ENCODE measurements around the gene KYNU. TPM values are rescaled to one million over a fixed set of nuclear protein-coding genes. Genes with fewer than 3 reads are reported as not detected.
"Not testable (repeated sequence)": the region's sequence is repeated elsewhere in the genome, so short reads cannot be mapped to it uniquely, and the experiment has no call there.

KYNU gene
- total and polyA plus RNA-seq, 10 of the 15 experiments (the other 5 are each of a cell fraction or from before 2014, with no cell fraction given), result 31.3 to 101 (median 38.3) TPM

DNA sequence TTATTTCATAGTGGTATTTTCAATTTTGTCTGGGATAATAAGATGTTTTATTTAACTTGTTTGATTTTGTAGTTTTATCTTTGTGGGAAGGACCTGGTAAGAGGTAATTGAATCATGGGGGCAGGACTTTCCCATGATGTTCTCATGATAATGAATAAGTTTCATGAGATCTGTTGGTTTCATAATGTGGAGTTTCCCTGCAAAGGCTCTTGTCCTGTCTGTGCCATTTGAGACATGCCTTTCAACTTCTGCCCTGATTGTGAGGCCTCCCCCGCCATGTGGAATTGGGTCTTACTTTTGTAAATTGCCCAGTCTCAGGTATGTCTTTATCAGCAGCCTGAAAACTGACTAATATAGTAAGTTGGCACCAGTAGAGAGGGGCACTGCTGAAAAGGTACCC is 174.0 kb downstream of the KYNU start (continued):
- TF ChIP-seq SIX5 (IDR thresholded peaks at IDR 0.05; ENCODE audit: low read depth, low read length, severe bottlenecking), result no peak

DNA sequence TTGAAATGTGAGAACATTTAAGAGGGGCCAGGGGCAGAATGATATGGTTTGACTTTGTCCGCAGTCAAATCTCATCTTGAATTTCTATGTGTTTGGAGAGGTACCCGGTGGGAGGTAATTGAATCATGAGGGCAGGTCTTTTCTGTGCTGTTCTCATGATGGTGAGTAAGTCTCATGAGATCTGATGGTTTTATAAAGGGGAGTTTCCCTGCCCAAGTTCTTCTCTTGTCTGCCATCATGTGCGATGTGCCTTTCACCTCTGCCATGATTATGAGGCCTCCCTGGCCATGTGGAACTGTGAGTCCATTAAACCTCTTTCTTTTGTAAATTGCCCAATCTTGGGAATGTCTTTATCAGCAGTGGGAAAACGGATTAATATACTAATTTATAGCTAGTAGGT is 176.0 kb downstream of the KYNU start:
- SMC1A ChIA-PET (ENCODE audit: uncharacterized antibody, unreplicated experiment), result interaction anchor here (0.9 kb wide), 1 partner anchor 50 kb away, joined by 3 read pairs; no protein-coding TSS in a partner anchor

DNA sequence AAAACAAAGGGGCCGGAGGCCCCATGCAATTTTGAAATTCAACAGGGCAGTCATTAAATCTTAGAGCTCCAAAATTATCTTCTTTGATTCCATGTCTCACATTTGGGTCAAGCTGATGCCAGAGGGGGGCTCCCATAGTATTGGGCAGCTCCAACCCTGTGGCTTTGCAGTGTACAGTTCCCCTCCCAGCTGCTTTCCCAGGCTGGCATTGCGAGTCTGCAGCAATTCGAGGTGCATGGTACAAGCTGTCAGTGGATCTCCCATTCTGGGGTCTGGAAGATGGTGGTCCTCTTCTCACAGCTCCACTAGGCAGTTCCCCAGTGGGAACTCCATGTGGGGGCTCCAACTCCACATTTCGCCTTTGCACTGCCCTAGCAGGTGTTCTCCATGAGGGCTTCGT is 179.1 kb downstream of the KYNU start:
- TF ChIP-seq CBX5 (IDR thresholded peaks at IDR 0.05; ENCODE audit: low read depth) (no peak), CHD2 (IDR thresholded peaks at IDR 0.05; ENCODE audit: borderline replicate concordance, low read depth, low read length) (no peak), RCOR1 (conservative IDR thresholded peaks at IDR 0.05; ENCODE audit: low read depth, low read length) (no peak), IRF4 (IDR thresholded peaks at IDR 0.05; ENCODE audit: low read depth, low read length) (no peak), BRCA1 (IDR thresholded peaks at IDR 0.05; ENCODE audit: low read depth, low read length) (no peak), TCF12 (IDR thresholded peaks at IDR 0.05; ENCODE audit: low read depth, low read length) (no peak), SMC3 (IDR thresholded peaks at IDR 0.05; ENCODE audit: borderline replicate concordance, low read length) (no peak), TBL1XR1 (IDR thresholded peaks at IDR 0.05; ENCODE audit: low read depth, low read length) (no peak), STAT1 (conservative IDR thresholded peaks at IDR 0.05) (no peak), MYB (IDR thresholded peaks at IDR 0.05; ENCODE audit: borderline replicate concordance, low read depth, low read length) (no peak), TCF7 (IDR thresholded peaks at IDR 0.05; ENCODE audit: borderline replicate concordance) (no peak)
- TF ChIP-seq, protein P1, sequence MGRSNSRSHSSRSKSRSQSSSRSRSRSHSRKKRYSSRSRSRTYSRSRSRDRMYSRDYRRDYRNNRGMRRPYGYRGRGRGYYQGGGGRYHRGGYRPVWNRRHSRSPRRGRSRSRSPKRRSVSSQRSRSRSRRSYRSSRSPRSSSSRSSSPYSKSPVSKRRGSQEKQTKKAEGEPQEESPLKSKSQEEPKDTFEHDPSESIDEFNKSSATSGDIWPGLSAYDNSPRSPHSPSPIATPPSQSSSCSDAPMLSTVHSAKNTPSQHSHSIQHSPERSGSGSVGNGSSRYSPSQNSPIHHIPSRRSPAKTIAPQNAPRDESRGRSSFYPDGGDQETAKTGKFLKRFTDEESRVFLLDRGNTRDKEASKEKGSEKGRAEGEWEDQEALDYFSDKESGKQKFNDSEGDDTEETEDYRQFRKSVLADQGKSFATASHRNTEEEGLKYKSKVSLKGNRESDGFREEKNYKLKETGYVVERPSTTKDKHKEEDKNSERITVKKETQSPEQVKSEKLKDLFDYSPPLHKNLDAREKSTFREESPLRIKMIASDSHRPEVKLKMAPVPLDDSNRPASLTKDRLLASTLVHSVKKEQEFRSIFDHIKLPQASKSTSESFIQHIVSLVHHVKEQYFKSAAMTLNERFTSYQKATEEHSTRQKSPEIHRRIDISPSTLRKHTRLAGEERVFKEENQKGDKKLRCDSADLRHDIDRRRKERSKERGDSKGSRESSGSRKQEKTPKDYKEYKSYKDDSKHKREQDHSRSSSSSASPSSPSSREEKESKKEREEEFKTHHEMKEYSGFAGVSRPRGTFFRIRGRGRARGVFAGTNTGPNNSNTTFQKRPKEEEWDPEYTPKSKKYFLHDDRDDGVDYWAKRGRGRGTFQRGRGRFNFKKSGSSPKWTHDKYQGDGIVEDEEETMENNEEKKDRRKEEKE (IDR thresholded peaks at IDR 0.05), result no peak
- H3K79me2 ChIP-seq (ENCODE audit: control insufficient read depth, insufficient read depth, low read length), result no peaks in the 10 kb centered on the region
- no peaks in the 10 kb centered on the region for H4K20me1 ChIP-seq (ENCODE audit: control insufficient read depth, insufficient read depth)
- intact Hi-C loops (cut with micrococcal nuclease; ENCODE audit: unreplicated experiment), result no loop called here
- H3K9me3 ChIP-seq (replicated peaks; ENCODE audit: control insufficient read depth, insufficient read depth, low read length), result no peaks in the 10 kb centered on the region; the same call in 2 of the 3 replicates
- WGBS (ENCODE audit: insufficient coverage, insufficient replicate concordance, low lambda C conversion rate, missing lambda C conversion rate), result 96% methylated on average over 5 of the region's 5 CpGs
- ChIA-PET POLR2A (no interaction called here), RAD21 (ENCODE audit: unreplicated experiment) (no interaction called here), SMC1A (ENCODE audit: uncharacterized antibody, unreplicated experiment) (no interaction called here), CTCF (no interaction called here)
- in situ Hi-C loops (cut with MboI), result no loop called here
- H2AFZ ChIP-seq (ENCODE audit: control insufficient read depth, low read depth, low read length), result no peak overlapping the region
- H3K4me2 ChIP-seq (ENCODE audit: control insufficient read depth, insufficient read depth), result no peak overlapping the region
- no peaks in the 10 kb centered on the region for H3K36me3 ChIP-seq (ENCODE audit: control insufficient read depth in 2 of 2, insufficient read depth in 2 of 2, low read length in 1 of 2)
- no TSS peak for BruUV-seq (replicated peaks)
- no peak overlapping the region for H3K27ac ChIP-seq (ENCODE audit: control insufficient read depth, insufficient read depth)
- H3K4me3 ChIP-seq, result no peak overlapping the region
- no peak for DNase-seq (ENCODE audit: low read depth, low spot score)
- FAIRE-seq, result no peak
- no peak overlapping the region for H3K9ac ChIP-seq (ENCODE audit: control insufficient read depth, insufficient read depth, low read length)
- ATAC-seq, result no peak
- no peaks in the 10 kb centered on the region for H3K27me3 ChIP-seq (replicated peaks in 1 of 2; ENCODE audit: control insufficient read depth in 2 of 2, insufficient read depth in 2 of 2, low read length in 1 of 2)
- no peaks in the 10 kb centered on the region for H3K4me1 ChIP-seq (ENCODE audit: control insufficient read depth, insufficient read depth, low read length)

More for the DNA sequence above, 176.0 kb downstream of the KYNU start:
- H3K4me2 ChIP-seq (ENCODE audit: control insufficient read depth, insufficient read depth); FAIRE-seq; H3K27me3 ChIP-seq (replicated peaks in 1 of 2; ENCODE audit: control insufficient read depth in 2 of 2, insufficient read depth in 2 of 2, low read length in 1 of 2); in situ Hi-C loops (cut with MboI); RAD21 ChIA-PET (ENCODE audit: unreplicated experiment); H3K9me3 ChIP-seq (replicated peaks; ENCODE audit: control insufficient read depth, insufficient read depth, low read length); ATAC-seq; POLR2A ChIA-PET; DNase-seq (ENCODE audit: low read depth, low spot score); H3K4me3 ChIP-seq; H2AFZ ChIP-seq (ENCODE audit: control insufficient read depth, low read depth, low read length); H4K20me1 ChIP-seq (ENCODE audit: control insufficient read depth, insufficient read depth); H3K27ac ChIP-seq (ENCODE audit: control insufficient read depth, insufficient read depth); H3K4me1 ChIP-seq (ENCODE audit: control insufficient read depth, insufficient read depth, low read length); BruUV-seq (replicated peaks); H3K36me3 ChIP-seq (ENCODE audit: control insufficient read depth in 2 of 2, insufficient read depth in 2 of 2, low read length in 1 of 2); H3K79me2 ChIP-seq (ENCODE audit: control insufficient read depth, insufficient read depth, low read length); intact Hi-C loops (cut with micrococcal nuclease; ENCODE audit: unreplicated experiment); H3K9ac ChIP-seq (ENCODE audit: control insufficient read depth, insufficient read depth, low read length): not testable (repeated sequence)
- 46% methylated on average over 4 of the region's 4 CpGs for WGBS (ENCODE audit: insufficient coverage, insufficient replicate concordance, low lambda C conversion rate, missing lambda C conversion rate)
- CTCF ChIA-PET, result interaction anchor here (1.3 to 1.9 kb wide), 2 partner anchors 19 to 230 kb away, joined by 3 to 9 read pairs; no protein-coding TSS in a partner anchor
